Measurements from ENCODE around the gene RHOBTB3.

Gene RHOBTB3

DNA sequence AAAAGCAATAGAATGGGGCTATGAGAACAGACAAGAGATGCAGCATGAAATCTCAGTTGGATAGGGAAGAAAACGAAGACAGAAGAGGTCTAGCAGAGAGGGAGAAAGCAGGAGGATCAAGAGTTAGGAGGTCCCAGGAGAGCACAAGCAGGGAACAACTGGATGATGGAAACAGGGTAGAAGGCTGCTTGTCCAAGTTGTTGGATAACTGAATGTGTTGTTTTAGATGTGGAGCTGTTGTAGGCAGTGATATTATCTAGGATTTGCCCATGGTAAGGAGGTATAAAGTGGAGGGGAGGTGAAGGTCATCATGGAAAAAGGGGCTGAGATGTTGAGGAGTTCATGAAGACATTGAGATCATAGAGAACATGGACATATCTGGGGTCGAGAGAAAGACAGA is 12.4 kb upstream of the RHOBTB3 start:
- TF ChIP-seq POLR2AphosphoS5 (IDR thresholded peaks at IDR 0.05; ENCODE audit: borderline replicate concordance, low read depth, low read length), result no peak
- TF ChIP-seq EZH2 (IDR thresholded peaks at IDR 0.05), result no peak
- no peak for TF ChIP-seq FOXP2 (optimal IDR thresholded peaks at IDR 0.05; ENCODE audit: control extremely low read depth, extremely low read length, insufficient read depth)
- Histone ChIP-seq H3K27ac (peak overlapping the region; percentile 76), H3K4me3 (peak overlapping the region; percentile 56)

DNA sequence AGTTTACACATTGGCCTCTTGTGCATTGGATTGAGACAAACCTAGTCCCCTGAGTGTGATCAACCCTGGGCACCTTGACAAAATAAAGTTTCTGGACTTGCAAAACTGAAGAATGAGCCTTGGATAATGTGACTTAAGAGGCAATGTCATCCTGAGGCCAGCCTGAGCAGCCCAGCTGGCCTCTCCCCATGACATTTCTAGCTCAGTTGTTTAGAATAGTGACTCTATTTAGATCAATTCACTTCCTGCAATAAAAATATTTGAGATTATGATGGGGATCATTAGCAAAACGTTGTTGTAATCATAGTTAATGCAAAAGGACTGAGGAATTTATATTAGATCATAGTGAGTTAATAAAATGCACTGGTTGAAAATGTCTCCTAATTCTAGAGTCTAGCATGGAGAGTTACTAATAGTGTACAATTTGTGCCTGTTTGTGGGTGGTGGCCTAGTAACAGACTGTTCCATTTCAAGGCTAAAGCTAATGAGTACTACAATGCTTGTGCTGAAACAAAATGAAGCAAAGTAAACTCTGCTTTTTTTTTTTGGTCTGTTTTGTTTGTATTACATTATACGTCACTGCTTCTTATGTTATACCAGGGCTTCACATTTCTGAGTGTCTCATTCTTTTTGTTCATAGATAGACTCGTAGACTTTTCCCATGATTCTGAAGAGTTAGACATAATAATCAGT is 10.9 kb upstream of the RHOBTB3 start:
- Histone ChIP-seq H3K36me3 (ENCODE audit: insufficient read depth, low read length) (no peaks in the 10 kb centered on the region), H3K9ac (ENCODE audit: insufficient read length) (peak overlapping the region; percentile 38), H3K27ac (peak overlapping the region; percentile 68), H3K9me3 (ENCODE audit: low read depth, low read length) (no peaks in the 10 kb centered on the region), H3K4me3 (no peak overlapping the region)
- DNase-seq (ENCODE audit: low read depth, low spot score), result no peak
- TF ChIP-seq POLR2AphosphoS5 (IDR thresholded peaks at IDR 0.05; ENCODE audit: borderline replicate concordance, low read depth, low read length), result no peak
- no peak for TF ChIP-seq EZH2 (IDR thresholded peaks at IDR 0.05)
- TF ChIP-seq FOXP2 (optimal IDR thresholded peaks at IDR 0.05; ENCODE audit: control extremely low read depth, extremely low read length, insufficient read depth), result no peak

More for the DNA sequence above, 12.4 kb upstream of the RHOBTB3 start:
- Histone ChIP-seq H3K36me3 (ENCODE audit: insufficient read depth, low read length) (peaks cover 3% of the 10 kb centered on the region; the same call in 1 of the 2 replicates), H3K9me3 (ENCODE audit: low read depth, low read length) (no peaks in the 10 kb centered on the region), H3K9ac (ENCODE audit: insufficient read length) (peak overlapping the region; percentile 41)
- DNase-seq (ENCODE audit: low read depth, low spot score), result no peak

DNA sequence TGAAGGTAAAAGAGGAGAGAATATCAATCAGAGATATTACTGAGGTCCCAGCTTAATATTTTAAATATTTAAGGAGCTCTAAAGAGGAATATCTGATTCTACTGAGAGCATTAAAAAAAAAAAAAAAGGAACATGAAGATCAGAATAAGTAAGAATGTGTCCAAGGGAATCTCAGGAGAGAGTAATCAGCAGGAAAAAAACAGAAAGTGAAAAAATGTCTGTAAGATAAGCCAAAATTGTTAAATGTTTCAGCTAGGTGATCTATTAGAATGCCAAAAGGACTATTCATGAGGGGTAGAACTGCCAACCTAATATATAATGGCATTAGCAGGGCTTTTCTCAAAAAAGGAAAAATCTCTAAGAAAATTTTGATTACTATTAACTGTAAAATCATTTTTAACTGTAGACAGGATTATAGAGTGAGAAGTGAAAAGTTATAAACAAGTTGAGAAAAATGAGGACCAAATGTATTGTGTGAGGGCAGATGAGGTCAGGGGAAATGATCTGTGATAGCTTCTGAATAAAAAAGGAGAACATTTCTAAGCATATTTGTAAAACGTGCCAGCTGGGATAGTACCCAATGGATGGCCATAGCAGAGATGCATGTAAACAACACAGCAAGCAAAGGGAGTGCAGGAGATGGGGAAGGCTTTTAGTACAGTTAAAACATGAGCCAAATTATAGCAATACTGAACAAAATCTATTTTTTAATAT is 9.4 kb upstream of the RHOBTB3 start:
- peak overlapping the region; percentile 68 for H3K27ac ChIP-seq
- H3K9ac ChIP-seq (ENCODE audit: insufficient read length), result peak overlapping the region; percentile 38
- no peak for DNase-seq (ENCODE audit: low read depth, low spot score)
- no peaks in the 10 kb centered on the region for H3K36me3 ChIP-seq (ENCODE audit: insufficient read depth, low read length)
- peak overlapping the region; percentile 1; the same call in 1 of the 2 replicates for H3K4me3 ChIP-seq
- TF ChIP-seq FOXP2 (optimal IDR thresholded peaks at IDR 0.05; ENCODE audit: control extremely low read depth, extremely low read length, insufficient read depth) (no peak), EZH2 (IDR thresholded peaks at IDR 0.05) (no peak), POLR2AphosphoS5 (IDR thresholded peaks at IDR 0.05; ENCODE audit: borderline replicate concordance, low read depth, low read length) (no peak)
- H3K9me3 ChIP-seq (ENCODE audit: low read depth, low read length), result no peaks in the 10 kb centered on the region

DNA sequence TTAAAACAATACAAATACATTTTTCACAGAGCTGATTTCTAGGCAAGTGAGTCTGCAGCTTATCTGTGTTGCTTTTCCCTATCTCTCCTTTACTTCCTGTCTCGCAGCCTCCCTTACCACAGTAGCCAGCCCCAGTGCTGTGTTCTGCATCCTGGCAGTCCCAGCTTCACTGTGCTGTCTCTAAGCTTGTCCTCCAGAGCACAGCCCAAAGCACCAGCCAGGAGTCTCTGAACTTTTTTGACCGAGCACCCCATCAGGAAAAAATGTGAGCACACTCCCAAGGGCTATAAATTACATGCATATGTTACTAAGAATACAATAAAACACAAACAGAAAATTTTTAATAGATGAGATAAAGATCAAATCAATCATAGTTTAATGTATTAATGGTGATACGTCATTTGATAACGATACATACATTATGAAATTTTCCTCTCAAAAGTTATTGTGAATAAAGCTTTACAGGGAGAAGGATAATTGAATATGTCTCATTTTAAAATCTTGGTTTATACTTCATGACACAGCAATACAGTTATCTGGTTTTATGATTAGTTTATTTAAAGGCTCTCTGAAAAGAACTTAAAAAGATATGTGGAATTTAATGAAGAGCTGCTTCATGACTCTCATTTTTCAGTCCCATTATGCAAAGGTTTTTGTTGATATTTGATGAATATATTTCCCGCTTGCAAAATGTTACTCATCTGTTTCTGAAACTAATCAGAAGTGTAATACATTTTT is 7.3 kb upstream of the RHOBTB3 start:
- Histone ChIP-seq H3K9ac (ENCODE audit: insufficient read length) (peak overlapping the region; percentile 49), H3K4me3 (peak overlapping the region; percentile 48), H3K9me3 (ENCODE audit: low read depth, low read length) (no peaks in the 10 kb centered on the region), H3K27ac (peak overlapping the region; percentile 99), H3K36me3 (ENCODE audit: insufficient read depth, low read length) (no peaks in the 10 kb centered on the region)
- no peak for DNase-seq (ENCODE audit: low read depth, low spot score)
- TF ChIP-seq POLR2AphosphoS5 (IDR thresholded peaks at IDR 0.05; ENCODE audit: borderline replicate concordance, low read depth, low read length) (no peak), FOXP2 (optimal IDR thresholded peaks at IDR 0.05; ENCODE audit: control extremely low read depth, extremely low read length, insufficient read depth) (peak; percentile 15)

DNA sequence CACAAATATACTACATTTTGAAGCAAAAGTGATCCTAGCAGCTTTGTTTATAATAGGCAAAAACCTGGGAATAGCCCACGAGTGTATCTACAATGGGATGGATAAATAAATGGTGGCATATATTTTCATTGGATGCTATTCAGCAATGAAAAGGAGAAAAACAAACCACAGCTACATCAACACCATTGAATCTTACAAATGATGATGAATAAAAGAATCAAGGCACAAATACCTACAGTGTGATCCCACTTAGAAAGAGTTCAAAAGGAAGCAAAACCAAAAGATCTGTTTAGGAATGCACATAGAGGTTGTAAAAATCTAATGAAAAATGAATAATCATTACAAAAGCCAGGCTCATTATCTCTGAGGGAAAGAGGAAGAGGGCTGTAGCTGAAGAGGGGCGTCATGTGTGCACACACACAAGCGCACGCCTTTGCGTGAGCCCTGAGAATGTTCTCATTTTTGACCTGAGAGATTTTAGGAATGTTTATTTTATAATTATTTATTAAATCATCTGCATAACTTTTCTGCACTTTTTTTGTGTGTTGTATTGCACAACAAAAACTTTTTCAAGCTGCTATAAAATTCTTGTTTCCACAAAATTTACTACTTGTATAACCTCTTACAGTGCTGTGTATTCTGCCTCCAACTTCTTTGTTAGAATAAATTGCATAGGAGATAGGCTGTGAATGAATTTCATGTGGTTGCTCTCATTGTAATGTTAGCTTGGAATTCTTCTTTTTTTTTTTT is 5.9 kb upstream of the RHOBTB3 start:
- no peak for TF ChIP-seq EZH2 (IDR thresholded peaks at IDR 0.05)
- TF ChIP-seq POLR2AphosphoS5 (IDR thresholded peaks at IDR 0.05; ENCODE audit: borderline replicate concordance, low read depth, low read length), result peak; percentile 49; the same call in 1 of the 2 replicates
- H3K27ac ChIP-seq, result peak overlapping the region; percentile 99
- no peak for DNase-seq (ENCODE audit: low read depth, low spot score)
- H3K4me3 ChIP-seq, result peak overlapping the region; percentile 72
- no peaks in the 10 kb centered on the region for H3K36me3 ChIP-seq (ENCODE audit: insufficient read depth, low read length)
- H3K9ac ChIP-seq (ENCODE audit: insufficient read length), result peak overlapping the region; percentile 82
- H3K9me3 ChIP-seq (ENCODE audit: low read depth, low read length), result no peaks in the 10 kb centered on the region

DNA sequence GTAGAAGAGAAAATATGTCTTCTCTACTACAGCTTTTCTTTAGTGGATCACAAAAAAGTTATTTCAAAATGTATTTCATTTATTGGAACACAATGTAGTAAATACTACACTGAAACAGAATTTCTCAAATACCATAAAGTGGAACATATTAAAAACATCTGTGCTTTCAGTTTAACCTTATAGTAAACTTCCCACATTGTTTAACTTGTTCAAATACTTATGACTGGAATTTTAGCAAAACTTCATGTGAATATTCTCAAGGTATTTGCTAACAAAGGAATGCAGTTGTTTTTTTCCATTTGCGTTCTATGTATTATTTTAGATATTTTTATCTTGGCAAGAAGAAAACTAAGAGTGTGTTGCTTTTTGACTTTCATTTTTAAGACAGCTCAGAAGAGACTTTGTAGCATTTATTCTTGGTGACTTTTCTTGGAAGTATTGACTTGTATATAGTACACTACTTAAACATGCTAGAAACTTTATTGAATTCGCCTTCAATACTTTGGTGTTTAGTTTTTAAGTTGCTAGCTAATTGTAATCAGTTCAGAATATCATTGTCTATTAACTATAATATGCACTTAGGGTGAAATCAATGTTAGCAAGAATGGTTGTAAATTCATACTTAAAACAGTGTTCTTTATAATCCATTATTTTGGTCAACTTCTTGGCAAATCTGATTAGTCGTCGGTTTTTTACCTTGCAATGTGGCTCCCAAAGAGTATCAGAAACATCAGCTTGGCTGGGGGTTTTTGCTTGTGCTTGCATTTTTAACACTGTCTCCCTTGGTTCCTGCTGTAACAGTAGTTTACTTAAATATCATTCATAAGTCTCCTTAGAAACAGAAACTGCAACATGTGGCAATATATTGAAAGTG is 5.0 kb upstream of the RHOBTB3 start:
- H3K36me3 ChIP-seq (ENCODE audit: insufficient read depth, low read length), result no peaks in the 10 kb centered on the region
- peak overlapping the region; percentile 82 for H3K9ac ChIP-seq (ENCODE audit: insufficient read length)
- no peaks in the 10 kb centered on the region for H3K9me3 ChIP-seq (ENCODE audit: low read depth, low read length)
- peak; percentile 72 for DNase-seq (ENCODE audit: low read depth, low spot score)
- H3K4me3 ChIP-seq, result peak overlapping the region; percentile 72
- H3K27ac ChIP-seq, result peak overlapping the region; percentile 99
- TF ChIP-seq POLR2AphosphoS5 (IDR thresholded peaks at IDR 0.05; ENCODE audit: borderline replicate concordance, low read depth, low read length) (peak; percentile 30; the same call in 1 of the 2 replicates), FOXP2 (optimal IDR thresholded peaks at IDR 0.05; ENCODE audit: control extremely low read depth, extremely low read length, insufficient read depth) (no peak)
